CD4-positive, alpha-beta T cell treated with Interleukin-15 for 1 hour (primary cell): ENCODE measurements around the gene HSPA6.
"Not testable (repeated sequence)": the region's sequence is repeated elsewhere in the genome, so short reads cannot be mapped to it uniquely, and the experiment has no call there.

Source experiments
- DNase-seq: peaks from one replicate; pipeline ENCODE4 v3.0.0-alpha.2; 2020

The HSPA6 gene

GRCh38 chr1:161505686-161506085 is 18.7 kb upstream of the HSPA6 start:
- no peak for DNase-seq

GRCh38 chr1:161506336-161507223 is 17.8 kb upstream of the HSPA6 start:
- peak; percentile 62 for DNase-seq

- no peak for DNase-seq
Measured at GRCh38 chr1:161510477-161510876, 13.9 kb upstream of the HSPA6 start.

DNA sequence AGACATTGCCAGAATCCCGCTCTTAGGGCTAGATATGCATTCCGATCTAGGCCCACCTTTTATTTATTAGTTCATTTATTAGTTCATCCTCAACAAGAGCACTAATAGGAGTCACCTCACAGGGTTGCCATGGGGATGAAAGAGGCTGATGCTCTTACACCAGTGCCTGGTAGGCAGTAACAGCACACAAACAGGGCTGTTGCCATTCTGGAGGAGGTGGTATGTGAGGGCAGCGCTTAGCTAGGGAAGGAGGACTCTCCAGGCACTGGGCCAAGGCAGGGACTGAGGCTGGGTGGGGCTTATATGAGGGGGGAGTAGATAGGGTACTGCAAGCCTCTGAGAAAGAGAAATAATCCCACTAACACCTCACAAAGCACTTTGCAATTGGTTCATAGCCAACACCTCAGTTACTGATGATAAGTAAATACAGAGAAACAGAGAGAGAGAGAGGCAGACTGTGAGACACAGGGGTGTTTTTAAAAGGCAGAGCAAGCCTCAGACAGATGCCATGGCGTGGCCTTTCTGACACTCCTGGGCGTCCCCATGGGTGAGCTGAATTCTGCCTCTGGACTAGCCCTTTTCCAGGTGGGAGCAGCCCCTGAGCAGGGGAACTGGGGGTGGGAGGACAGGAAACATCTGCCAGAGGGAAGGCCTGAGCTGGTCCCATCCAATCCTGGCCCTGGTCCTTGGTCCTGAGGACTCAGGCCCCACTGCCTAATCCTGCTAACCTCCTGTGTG is 13.2 kb upstream of the HSPA6 start:
- DNase-seq = no peak

GRCh38 chr1:161511756-161512060 is 12.6 kb upstream of the HSPA6 start:
- DNase-seq = no peak

DNA sequence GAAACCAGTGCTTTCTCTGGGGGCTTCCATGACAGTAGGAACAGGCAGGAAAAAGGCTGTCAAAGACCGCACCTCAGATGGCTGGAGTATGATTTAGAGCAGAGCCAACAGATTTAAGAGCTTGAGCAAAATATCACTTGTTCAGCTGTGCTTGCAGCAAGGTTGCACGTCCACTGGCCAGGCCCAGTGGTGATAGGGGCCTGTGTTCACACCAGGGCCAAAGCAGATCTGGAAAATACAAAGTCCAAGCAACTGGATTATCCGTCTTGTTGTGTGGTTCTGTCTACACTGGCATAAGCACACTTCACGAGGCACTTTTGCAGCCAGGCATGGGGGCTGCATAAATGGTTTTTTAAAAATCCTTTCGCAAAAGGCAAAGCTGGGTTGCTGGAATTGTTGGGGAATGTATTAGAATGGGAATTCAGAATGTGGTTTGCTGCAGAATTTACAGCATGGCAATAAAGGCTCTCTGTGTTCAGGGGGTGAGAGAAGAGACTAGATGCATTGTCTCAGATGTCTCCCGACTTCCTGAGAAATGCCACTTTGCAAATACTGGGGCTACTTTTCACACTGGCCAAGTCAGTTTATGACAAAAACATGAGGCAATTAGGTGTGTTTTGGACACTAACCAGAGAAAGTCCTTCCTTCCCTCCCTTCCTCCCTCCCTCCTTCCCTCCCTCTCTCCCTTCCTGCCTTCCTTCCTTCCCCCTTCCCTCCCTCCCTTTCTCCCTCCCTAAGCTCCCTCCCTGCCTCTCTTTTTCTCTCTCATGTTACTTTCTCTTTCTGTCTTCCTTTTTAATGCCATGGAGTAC is 11.5 kb upstream of the HSPA6 start:
- DNase-seq = not testable (repeated sequence)

DNA sequence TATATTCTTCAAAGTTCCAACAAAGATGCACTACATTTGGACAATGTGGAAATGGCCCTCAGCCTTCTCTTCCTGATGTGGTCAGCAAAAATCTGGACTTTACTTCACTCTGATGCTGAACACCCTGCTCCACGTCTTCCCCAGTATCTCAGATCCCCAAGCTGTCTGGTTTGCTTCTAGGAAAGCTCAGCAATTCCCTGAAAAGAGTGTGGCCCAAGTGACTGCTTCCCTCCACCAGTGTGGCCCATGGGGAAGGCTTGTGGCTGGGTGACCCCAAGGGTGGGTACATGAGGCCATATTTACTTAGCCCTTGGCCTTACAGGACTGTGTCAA is 10.9 kb upstream of the HSPA6 start:
- not testable (repeated sequence) for DNase-seq

DNA sequence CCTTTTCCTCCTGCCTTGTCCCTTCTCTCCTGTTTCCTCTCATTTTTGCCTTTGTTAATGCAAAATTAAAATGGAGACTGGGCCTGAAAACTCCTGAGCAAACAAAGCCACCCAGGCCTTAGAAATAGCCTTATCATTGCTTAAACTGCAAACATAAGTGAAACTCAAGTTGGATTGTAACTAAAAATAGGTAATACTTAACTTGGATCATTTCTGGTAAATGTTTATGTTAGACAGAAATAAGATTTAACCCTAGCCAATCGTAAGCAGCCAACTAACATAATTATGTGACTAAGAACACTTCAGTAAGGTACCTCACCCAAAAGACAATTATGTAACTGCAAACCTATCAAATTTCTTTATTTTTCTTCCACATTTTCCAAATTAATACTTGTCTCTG is 10.4 kb upstream of the HSPA6 start:
- not testable (repeated sequence) for DNase-seq

DNA sequence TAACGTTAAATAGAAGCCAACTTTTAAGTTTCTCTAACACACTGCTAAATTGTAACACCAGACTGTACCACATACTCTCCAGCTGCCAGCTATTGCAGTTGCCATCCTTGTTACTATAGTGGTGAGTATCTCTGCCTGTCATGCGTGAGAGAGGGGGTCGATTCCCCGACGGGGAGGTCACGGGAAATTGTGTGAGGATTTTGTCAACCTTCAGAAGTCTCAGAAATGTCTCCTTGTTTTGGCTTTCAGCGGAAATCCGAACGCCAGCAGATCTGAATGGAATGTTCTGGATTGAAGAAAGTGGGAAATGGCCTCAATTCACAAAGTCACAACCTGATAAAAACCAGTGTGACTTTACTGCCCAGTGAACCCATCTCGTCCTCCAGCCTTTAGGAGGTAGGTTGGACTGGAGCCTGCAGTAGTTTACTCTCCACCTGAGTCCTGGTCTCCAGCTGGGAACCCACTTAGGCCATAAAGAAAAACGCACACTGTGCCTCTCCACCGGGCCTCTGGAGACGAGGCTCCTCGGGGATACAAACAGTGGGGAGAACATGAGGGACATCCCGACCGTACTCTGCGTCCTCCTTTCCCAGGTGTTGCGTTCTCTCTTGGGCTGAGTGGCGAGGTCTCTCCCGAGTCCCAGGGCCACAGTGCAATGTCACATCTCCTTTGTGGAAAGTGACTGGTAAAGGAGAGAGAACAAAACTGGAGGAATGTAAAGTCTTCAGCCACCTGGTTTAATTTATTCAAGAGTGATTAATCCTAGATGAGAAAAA is 1.1 kb upstream of the HSPA6 start:
- not testable (repeated sequence) for DNase-seq

DNA sequence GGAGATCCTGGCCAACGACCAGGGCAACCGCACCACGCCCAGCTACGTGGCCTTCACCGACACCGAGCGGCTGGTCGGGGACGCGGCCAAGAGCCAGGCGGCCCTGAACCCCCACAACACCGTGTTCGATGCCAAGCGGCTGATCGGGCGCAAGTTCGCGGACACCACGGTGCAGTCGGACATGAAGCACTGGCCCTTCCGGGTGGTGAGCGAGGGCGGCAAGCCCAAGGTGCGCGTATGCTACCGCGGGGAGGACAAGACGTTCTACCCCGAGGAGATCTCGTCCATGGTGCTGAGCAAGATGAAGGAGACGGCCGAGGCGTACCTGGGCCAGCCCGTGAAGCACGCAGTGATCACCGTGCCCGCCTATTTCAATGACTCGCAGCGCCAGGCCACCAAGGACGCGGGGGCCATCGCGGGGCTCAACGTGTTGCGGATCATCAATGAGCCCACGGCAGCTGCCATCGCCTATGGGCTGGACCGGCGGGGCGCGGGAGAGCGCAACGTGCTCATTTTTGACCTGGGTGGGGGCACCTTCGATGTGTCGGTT is 477 bp downstream of the HSPA6 start:
- not testable (repeated sequence) for DNase-seq

DNA sequence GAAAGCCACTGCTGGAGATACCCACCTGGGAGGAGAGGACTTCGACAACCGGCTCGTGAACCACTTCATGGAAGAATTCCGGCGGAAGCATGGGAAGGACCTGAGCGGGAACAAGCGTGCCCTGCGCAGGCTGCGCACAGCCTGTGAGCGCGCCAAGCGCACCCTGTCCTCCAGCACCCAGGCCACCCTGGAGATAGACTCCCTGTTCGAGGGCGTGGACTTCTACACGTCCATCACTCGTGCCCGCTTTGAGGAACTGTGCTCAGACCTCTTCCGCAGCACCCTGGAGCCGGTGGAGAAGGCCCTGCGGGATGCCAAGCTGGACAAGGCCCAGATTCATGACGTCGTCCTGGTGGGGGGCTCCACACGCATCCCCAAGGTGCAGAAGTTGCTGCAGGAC is 981 bp downstream of the HSPA6 start:
- peak; percentile 39 for DNase-seq

GRCh38 chr1:161525918-161526317 is 1.6 kb downstream of the HSPA6 start:
- DNase-seq = not testable (repeated sequence)

- not testable (repeated sequence) for DNase-seq
Measured at GRCh38 chr1:161528550-161528949, 4.2 kb downstream of the HSPA6 start.

DNA sequence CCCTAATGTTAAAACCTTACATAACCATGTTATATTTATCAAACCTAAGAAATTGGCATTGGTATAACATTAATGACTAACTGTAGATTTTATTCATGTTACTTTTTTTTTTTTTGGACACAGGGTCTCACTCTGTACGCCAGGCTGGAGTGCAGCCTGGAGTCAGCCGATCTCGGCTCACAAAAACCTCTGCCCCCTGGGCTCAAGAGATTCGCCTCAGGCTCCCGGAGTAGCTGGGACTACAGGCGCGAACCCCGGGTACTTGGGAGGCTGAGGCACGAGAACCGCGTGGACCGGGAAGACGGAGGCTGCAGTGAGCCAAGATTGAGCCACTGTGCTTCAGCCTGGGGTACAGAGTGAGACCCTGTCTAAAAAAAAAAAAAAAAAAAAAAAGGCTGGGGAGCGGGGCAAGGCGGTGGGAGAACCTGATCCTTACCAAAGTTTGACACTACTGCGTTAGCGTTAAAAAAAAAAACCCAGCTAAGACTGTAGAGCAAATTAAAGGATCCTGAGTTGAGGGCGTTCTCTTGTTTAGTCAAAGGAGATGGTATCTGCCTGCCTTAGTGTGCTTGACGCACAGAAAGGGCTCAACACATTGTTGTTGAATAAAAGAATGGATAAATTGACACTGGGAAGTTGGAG is 5.2 kb downstream of the HSPA6 start:
- DNase-seq = not testable (repeated sequence)

GRCh38 chr1:161530158-161530557 is 5.8 kb downstream of the HSPA6 start:
- DNase-seq = peak; percentile 76

DNA sequence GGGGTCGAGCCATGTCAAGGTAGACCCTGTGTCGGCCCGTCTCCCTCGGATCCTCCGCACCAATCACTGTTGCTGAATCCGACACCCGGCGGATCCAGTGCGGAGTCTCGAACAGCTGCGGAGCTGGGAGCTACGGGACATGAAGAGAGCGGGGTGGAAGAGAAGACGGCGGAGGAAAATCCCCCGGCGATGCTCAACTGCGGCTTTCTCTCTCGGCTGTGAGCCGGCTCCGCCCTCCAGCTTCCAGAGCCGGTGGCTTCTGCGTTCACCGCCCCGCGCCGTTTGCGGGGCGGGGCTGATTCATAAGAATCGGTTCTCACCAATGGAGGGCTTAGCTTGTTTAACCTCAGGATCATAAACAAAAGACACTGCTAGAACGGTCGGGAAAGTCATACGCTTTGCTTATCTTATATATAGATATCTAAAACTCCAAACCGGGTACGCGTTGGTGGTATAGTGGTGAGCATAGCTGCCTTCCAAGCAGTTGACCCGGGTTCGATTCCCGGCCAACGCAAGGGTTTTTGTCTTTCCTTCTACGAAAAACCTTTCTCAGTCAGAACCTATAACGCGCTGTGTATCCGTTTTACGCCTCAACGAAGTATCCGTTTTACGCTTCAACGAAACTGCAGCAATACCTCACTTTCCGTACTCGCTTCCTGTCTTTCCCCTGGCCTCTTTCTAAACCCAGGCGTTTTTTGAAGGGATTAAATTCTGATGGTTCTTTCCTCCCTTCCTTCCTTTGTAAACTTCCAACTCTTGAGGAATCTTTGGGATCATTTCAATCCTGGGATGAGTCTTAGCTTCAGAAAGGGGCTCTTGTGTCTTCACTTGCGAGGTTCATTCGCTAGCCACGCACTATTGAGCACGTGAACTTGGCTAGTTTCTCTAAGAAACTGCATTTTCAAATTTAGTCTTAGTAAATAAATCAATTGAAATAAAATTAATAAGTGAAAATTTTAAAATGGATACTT is 6.6 kb downstream of the HSPA6 start:
- DNase-seq = peak; percentile 94

GRCh38 chr1:161531986-161532643 is 7.8 kb downstream of the HSPA6 start:
- DNase-seq = no peak

DNA sequence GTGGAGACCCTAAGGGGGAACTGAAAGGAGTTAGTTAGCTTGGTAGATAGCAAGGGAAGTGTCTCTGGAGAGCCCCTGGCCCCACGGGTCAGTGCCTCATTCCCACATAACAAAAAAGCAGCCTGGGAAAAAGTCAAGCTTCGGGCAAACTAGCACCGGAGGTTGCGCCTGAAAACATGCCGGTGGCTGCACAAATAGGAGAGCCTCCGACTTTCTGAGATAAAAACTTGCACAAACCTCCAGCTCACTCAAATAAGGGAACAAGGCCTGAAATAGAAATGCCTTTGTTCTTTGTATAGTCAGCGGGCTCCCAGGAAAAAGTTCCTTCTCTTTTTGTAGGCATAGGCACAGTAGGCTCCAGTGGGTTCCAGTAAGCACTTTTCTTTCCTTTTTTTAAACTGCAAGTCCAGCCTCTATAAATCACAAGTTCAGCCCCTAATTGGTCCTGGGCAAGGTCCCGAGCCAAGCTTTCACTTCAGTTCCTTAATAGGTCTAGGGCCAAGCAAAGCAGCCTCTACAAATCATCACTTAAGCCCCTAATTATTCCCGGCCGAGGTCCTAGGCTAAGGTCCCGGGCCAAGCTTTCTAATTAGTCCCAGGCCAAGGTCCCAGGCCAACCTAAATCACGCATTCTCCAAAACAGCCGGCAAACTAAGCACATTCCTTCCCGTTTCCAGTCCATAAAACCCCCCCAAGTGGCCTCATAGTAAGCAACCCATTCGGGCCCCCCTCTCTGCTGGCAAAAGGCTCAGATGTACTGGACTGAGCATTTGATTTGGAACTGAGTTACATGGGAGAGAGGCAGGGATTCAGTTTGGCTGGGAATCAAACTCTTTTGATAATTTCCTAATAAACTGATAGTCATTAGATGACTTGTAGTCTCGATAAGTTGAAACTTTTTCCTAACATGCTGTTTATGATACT is 8.6 kb downstream of the HSPA6 start:
- not testable (repeated sequence) for DNase-seq
